Neural cell (in vitro differentiated cells): ENCODE measurements around the gene RIC1. TPM values are rescaled to one million over a fixed set of nuclear protein-coding genes. Genes with fewer than 3 reads are reported as not detected.

Experiments
- H2AFZ ChIP-seq: fragments of 200-600, 300-800 bp; sonication (generic), shearing (Covaris generic); 2 replicates; pipeline ENCODE4 v1.6.0; 2014; ENCODE audit warnings: low read depth, mild to moderate bottlenecking, antibody characterized with exemption, low read length, moderate library complexity
- H3F3A ChIP-seq: fragments of 200-600 bp; shearing (Covaris generic); 2 replicates; pipeline ENCODE4 v1.6.1; 2016; ENCODE audit warnings: mild to moderate bottlenecking, moderate library complexity, mixed read lengths, antibody characterized with exemption, low read length; ENCODE audit not compliant: insufficient read depth, poor library complexity, severe bottlenecking
- H3K27ac ChIP-seq: fragments of 200-600, 300-800 bp; sonication (generic), shearing (Covaris generic); 2 replicates; pipeline ENCODE4 v1.5.1; 2014; ENCODE audit warnings: mild to moderate bottlenecking, low read length, moderate library complexity
- H3K27me3 ChIP-seq: fragments of 300-800, 200-600 bp; sonication (generic), shearing (Covaris generic); 2 replicates; pipeline ENCODE4 v1.6.0; 2014; ENCODE audit warnings: mild to moderate bottlenecking, low read depth, low read length, moderate library complexity; ENCODE audit not compliant: insufficient read depth
- H3K36me3 ChIP-seq: fragments of 300-800, 200-600 bp; sonication (generic), shearing (Covaris generic); 2 replicates; pipeline ENCODE4 v1.5.1; 2014; ENCODE audit warnings: mild to moderate bottlenecking, antibody characterized with exemption, low read length, moderate library complexity; ENCODE audit not compliant: insufficient read depth
- H3K4me2 ChIP-seq: fragments of 300-800, 200-600 bp; sonication (generic), shearing (Covaris generic); 2 replicates; pipeline ENCODE4 v1.6.0; 2014; ENCODE audit warnings: mild to moderate bottlenecking, low read length
- H3K4me3 ChIP-seq: fragments of 300-800, 200-600 bp; sonication (generic), shearing (Covaris generic); 2 replicates; pipeline ENCODE4 v1.5.1; 2014; ENCODE audit warnings: mild to moderate bottlenecking, low read length, moderate library complexity
- H3K79me2 ChIP-seq: fragments of 200-600 bp; shearing (Covaris generic); replicated peaks from 2 replicates; pipeline ENCODE4 v1.6.0; 2014; ENCODE audit warnings: mild to moderate bottlenecking, low read length, moderate library complexity; ENCODE audit not compliant: insufficient read depth
- H3K9ac ChIP-seq: fragments of 300-800, 200-600 bp; sonication (generic), shearing (Covaris generic); 2 replicates; pipeline ENCODE4 v1.6.1; 2016; ENCODE audit warnings: mild to moderate bottlenecking, low read length, mixed read lengths
- H3K9me2 ChIP-seq: fragments of 200-600 bp; shearing (Covaris generic); 2 replicates; pipeline ENCODE4 v1.6.1; 2016; ENCODE audit warnings: mild to moderate bottlenecking, low read length, mixed read lengths; ENCODE audit not compliant: insufficient read depth
- H3K9me3 ChIP-seq: fragments of 200-600, 300-800 bp; sonication (generic), shearing (Covaris generic); 2 replicates; pipeline ENCODE4 v1.6.1; 2016; ENCODE audit warnings: mild to moderate bottlenecking, mixed run types, low read length, moderate library complexity, mixed read lengths
- H4K20me1 ChIP-seq: fragments of 200-600 bp; shearing (Covaris generic); 2 replicates; pipeline ENCODE4 v1.6.1; 2016; ENCODE audit warnings: mild to moderate bottlenecking, mixed run types; ENCODE audit not compliant: insufficient read depth
- EP300 ChIP-seq: fragments of 450-650 bp; conservative IDR thresholded peaks from 2 replicates; pipeline ENCODE4 v1.6.1; 2014; ENCODE audit warnings: antibody characterized with exemption, mild to moderate bottlenecking, moderate library complexity; ENCODE audit not compliant: poor library complexity, severe bottlenecking
- EZH2 ChIP-seq: fragments of 200-600, 300-800 bp; shearing (Covaris generic), sonication (generic); IDR thresholded peaks from 2 replicates; pipeline ENCODE4 v1.6.1; 2014; ENCODE audit warnings: antibody characterized with exemption, low read length, borderline replicate concordance, mild to moderate bottlenecking; ENCODE audit not compliant: insufficient read depth, poor library complexity, severe bottlenecking
- MXI1 ChIP-seq: fragments of 450-650 bp; conservative IDR thresholded peaks from 2 replicates; pipeline ENCODE4 v1.6.1; 2014; ENCODE audit warnings: antibody characterized with exemption, mild to moderate bottlenecking; ENCODE audit not compliant: poor library complexity, severe bottlenecking
- POLR2AphosphoS5 ChIP-seq: IDR thresholded peaks from 2 replicates; pipeline ENCODE4 v1.6.1; 2012
- RAD21 ChIP-seq: fragments of 450-650 bp; conservative IDR thresholded peaks from 2 replicates; pipeline ENCODE4 v1.6.1; 2014; ENCODE audit warnings: antibody characterized with exemption, mild to moderate bottlenecking, moderate library complexity
- SMC3 ChIP-seq: fragments of 450-650 bp; conservative IDR thresholded peaks from 2 replicates; pipeline ENCODE4 v1.6.1; 2014; ENCODE audit warnings: antibody characterized with exemption, mild to moderate bottlenecking, moderate library complexity; ENCODE audit not compliant: poor library complexity
- TAF1 ChIP-seq: IDR thresholded peaks from 2 replicates; pipeline ENCODE4 v1.6.1; 2012; ENCODE audit warnings: low read depth
- polyA plus RNA-seq: library from polyadenylated mRNA; depleted of rRNA; stranded (reverse); fragments of >200 nt; gene quantifications from 2 replicates; pipeline ENCODE4 v1.2.3, GENCODE V29; 2014
- TF ChIP-seq, protein P1 (sequence below): fragments of 450-650 bp; IDR thresholded peaks from 2 replicates; pipeline ENCODE4 v1.5.1; 2014; ENCODE audit warnings: antibody characterized with exemption, mild to moderate bottlenecking, moderate library complexity; ENCODE audit not compliant: poor library complexity, severe bottlenecking
- TF ChIP-seq, protein P2 (sequence below): IDR thresholded peaks from 2 replicates; pipeline ENCODE4 v1.6.1; 2012; ENCODE audit warnings: borderline replicate concordance

RIC1 gene
- polyA plus RNA-seq, 1 donor from 2014 or later, result 9.9 TPM

DNA sequence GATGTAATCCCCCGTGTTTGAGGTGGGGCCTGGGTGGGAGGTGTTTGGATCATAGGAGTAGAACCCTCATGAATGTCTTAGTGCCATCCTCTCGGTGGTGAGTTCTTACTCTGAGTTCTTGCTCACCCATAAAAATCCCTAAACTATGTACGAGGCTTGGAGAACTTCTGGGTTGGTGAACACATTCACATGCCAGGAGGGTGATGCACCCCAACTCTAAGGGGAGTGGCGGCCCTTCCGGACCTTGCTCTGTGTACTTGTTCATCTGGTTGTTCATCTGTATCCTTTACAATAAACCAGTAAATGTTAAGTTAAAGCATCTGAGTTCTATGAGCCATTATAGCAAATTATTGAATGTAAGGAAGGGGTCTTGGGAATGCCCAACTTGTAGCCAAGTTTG lies 36.0 kb upstream of the RIC1 start:
- H3K79me2 ChIP-seq, result no peaks in the 10 kb centered on the region
- no peaks in the 10 kb centered on the region for H3K27me3 ChIP-seq
- no peaks in the 10 kb centered on the region for H3K36me3 ChIP-seq
- H4K20me1 ChIP-seq, result no peaks in the 10 kb centered on the region
- H3K27ac ChIP-seq, result no peak overlapping the region
- no peaks in the 10 kb centered on the region for H3K9me2 ChIP-seq
- H3K9me3 ChIP-seq, result no peaks in the 10 kb centered on the region
- H3K4me3 ChIP-seq, result no peak overlapping the region
- no peak overlapping the region for H3K9ac ChIP-seq
- TF ChIP-seq TAF1 (no peak), SMC3 (no peak), EZH2 (no peak), EP300 (no peak), POLR2AphosphoS5 (no peak), RAD21 (no peak), MXI1 (no peak)
- TF ChIP-seq, protein P1, sequence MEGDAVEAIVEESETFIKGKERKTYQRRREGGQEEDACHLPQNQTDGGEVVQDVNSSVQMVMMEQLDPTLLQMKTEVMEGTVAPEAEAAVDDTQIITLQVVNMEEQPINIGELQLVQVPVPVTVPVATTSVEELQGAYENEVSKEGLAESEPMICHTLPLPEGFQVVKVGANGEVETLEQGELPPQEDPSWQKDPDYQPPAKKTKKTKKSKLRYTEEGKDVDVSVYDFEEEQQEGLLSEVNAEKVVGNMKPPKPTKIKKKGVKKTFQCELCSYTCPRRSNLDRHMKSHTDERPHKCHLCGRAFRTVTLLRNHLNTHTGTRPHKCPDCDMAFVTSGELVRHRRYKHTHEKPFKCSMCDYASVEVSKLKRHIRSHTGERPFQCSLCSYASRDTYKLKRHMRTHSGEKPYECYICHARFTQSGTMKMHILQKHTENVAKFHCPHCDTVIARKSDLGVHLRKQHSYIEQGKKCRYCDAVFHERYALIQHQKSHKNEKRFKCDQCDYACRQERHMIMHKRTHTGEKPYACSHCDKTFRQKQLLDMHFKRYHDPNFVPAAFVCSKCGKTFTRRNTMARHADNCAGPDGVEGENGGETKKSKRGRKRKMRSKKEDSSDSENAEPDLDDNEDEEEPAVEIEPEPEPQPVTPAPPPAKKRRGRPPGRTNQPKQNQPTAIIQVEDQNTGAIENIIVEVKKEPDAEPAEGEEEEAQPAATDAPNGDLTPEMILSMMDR, result no peak
- TF ChIP-seq, protein P2, sequence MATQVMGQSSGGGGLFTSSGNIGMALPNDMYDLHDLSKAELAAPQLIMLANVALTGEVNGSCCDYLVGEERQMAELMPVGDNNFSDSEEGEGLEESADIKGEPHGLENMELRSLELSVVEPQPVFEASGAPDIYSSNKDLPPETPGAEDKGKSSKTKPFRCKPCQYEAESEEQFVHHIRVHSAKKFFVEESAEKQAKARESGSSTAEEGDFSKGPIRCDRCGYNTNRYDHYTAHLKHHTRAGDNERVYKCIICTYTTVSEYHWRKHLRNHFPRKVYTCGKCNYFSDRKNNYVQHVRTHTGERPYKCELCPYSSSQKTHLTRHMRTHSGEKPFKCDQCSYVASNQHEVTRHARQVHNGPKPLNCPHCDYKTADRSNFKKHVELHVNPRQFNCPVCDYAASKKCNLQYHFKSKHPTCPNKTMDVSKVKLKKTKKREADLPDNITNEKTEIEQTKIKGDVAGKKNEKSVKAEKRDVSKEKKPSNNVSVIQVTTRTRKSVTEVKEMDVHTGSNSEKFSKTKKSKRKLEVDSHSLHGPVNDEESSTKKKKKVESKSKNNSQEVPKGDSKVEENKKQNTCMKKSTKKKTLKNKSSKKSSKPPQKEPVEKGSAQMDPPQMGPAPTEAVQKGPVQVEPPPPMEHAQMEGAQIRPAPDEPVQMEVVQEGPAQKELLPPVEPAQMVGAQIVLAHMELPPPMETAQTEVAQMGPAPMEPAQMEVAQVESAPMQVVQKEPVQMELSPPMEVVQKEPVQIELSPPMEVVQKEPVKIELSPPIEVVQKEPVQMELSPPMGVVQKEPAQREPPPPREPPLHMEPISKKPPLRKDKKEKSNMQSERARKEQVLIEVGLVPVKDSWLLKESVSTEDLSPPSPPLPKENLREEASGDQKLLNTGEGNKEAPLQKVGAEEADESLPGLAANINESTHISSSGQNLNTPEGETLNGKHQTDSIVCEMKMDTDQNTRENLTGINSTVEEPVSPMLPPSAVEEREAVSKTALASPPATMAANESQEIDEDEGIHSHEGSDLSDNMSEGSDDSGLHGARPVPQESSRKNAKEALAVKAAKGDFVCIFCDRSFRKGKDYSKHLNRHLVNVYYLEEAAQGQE, result no peak
- no peaks in the 10 kb centered on the region for H3F3A ChIP-seq
- no peak overlapping the region for H3K4me2 ChIP-seq
- H2AFZ ChIP-seq, result no peak overlapping the region

DNA sequence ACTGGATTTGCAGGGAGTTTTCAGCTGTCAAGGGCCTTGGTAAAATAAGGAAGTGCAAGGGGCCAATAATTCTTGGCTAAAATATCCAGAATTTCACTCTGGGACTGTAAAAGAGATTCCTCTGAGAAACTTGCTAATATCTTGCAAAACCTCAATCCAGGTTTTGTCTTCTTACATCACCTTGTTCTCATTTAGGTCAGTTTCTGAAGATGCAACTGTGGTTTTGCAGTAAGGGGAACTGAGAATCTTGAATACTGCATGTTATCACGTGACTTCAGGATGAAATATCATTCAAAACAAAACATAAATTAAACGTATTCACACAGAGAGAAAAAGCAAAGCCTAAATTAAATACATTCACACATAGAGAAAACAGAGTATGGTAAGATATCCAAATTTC lies 35.0 kb upstream of the RIC1 start:
- no peak for TF ChIP-seq TAF1
- TF ChIP-seq, protein P2, result no peak
- no peak for TF ChIP-seq RAD21
- no peak for TF ChIP-seq EP300
- TF ChIP-seq EZH2, result no peak
- TF ChIP-seq, protein P1, result no peak
- no peak for TF ChIP-seq MXI1
- no peak for TF ChIP-seq POLR2AphosphoS5
- no peak for TF ChIP-seq SMC3
- Histone ChIP-seq H3K4me2 (no peak overlapping the region), H3K27me3 (no peaks in the 10 kb centered on the region), H3K9ac (no peak overlapping the region), H2AFZ (no peak overlapping the region), H3K4me3 (no peak overlapping the region), H3F3A (no peaks in the 10 kb centered on the region), H3K36me3 (no peaks in the 10 kb centered on the region), H3K9me2 (no peaks in the 10 kb centered on the region), H3K27ac (no peak overlapping the region), H3K9me3 (no peaks in the 10 kb centered on the region), H3K79me2 (no peaks in the 10 kb centered on the region), H4K20me1 (no peaks in the 10 kb centered on the region)
